Endothelial cell (in vitro differentiated cells): ENCODE measurements around the gene GNG4. TPM values are rescaled to one million over a fixed set of nuclear protein-coding genes. Genes with fewer than 3 reads are reported as not detected.

Source experiments
- DNase-seq: peaks from one replicate; pipeline ENCODE4 v3.0.0; 2021; ENCODE audit warnings: low spot score
- H3K27ac Mint-ChIP-seq: one replicate; pipeline ENCODE4 v1.8.0; 2021; ENCODE audit warnings: mixed read lengths, inconsistent platforms; ENCODE audit not compliant: unreplicated experiment
- H3K27me3 Mint-ChIP-seq: one replicate; pipeline ENCODE4 v1.8.0; 2021; ENCODE audit warnings: mild to moderate bottlenecking, moderate library complexity, mixed read lengths, inconsistent platforms; ENCODE audit not compliant: unreplicated experiment
- H3K36me3 Mint-ChIP-seq: one replicate; pipeline ENCODE4 v1.8.0; 2021; ENCODE audit warnings: mild to moderate bottlenecking, low read depth, mixed read lengths, inconsistent platforms; ENCODE audit not compliant: unreplicated experiment
- H3K4me1 Mint-ChIP-seq: one replicate; pipeline ENCODE4 v1.8.0; 2021; ENCODE audit warnings: mild to moderate bottlenecking, mixed read lengths, inconsistent platforms; ENCODE audit not compliant: unreplicated experiment
- H3K4me3 Mint-ChIP-seq: one replicate; pipeline ENCODE4 v1.8.0; 2021; ENCODE audit warnings: mild to moderate bottlenecking, mixed read lengths, inconsistent platforms; ENCODE audit not compliant: unreplicated experiment
- H3K9me3 Mint-ChIP-seq: one replicate; pipeline ENCODE4 v1.8.0; 2021; ENCODE audit warnings: mixed read lengths, inconsistent platforms; ENCODE audit not compliant: unreplicated experiment
- total RNA-seq: library from RNA; stranded (reverse); fragmentation: NEBNext Ultra II Directional; extraction: Animal tissue kit (Norgen Biotek cat#: 25700); gene quantifications from one replicate; pipeline ENCODE4 v1.2.1, GENCODE V29; 2021; ENCODE audit not compliant: unreplicated experiment
- TF ChIP-seq, protein P1 (sequence below): fragments of 200-600 bp; sonication (generic); IDR thresholded peaks from one replicate; pipeline ENCODE4 v1.5.0; 2021; ENCODE audit warnings: antibody characterized with exemption; ENCODE audit not compliant: unreplicated experiment

Gene GNG4
- total RNA-seq, 1 donor from 2014 or later, result 1.8 TPM

DNA sequence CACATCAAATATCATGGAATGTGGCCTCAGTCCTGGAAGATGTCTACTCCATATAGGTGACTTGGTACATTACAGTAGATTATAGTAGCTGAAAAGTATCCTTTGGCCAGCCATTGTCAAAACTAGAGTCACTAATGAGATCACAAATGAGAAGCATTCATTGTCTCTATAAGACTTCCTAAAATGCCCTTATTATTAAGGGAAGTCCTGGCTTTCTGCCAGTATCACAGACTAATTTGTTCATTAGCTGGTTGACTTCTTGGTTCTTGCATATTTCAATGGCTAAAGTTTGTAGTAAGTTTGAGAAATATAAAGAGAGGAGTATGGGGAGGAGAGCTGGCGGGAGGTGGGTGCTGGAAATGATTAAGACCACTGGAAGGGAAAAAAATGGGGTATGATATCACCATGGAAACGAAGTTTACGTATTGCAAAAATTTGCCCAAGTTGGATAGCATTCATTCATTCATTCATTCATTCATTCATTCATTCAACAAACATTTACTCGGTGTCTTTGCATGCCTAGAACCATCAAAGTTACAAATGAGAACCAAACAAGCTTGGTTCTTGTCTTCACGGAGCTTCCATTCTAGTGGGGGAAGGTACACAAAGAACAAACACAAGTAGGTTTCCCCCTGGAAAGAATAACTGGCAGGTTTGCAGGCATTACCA, 133.6 kb downstream of the GNG4 start:
- Mint-ChIP-seq H3K4me1 (no peaks in the 10 kb centered on the region), H3K27me3 (no peaks in the 10 kb centered on the region), H3K4me3 (no peak overlapping the region), H3K36me3 (no peaks in the 10 kb centered on the region), H3K27ac (no peak overlapping the region), H3K9me3 (no peaks in the 10 kb centered on the region)
- DNase-seq, result no peak
- TF ChIP-seq, protein P1, sequence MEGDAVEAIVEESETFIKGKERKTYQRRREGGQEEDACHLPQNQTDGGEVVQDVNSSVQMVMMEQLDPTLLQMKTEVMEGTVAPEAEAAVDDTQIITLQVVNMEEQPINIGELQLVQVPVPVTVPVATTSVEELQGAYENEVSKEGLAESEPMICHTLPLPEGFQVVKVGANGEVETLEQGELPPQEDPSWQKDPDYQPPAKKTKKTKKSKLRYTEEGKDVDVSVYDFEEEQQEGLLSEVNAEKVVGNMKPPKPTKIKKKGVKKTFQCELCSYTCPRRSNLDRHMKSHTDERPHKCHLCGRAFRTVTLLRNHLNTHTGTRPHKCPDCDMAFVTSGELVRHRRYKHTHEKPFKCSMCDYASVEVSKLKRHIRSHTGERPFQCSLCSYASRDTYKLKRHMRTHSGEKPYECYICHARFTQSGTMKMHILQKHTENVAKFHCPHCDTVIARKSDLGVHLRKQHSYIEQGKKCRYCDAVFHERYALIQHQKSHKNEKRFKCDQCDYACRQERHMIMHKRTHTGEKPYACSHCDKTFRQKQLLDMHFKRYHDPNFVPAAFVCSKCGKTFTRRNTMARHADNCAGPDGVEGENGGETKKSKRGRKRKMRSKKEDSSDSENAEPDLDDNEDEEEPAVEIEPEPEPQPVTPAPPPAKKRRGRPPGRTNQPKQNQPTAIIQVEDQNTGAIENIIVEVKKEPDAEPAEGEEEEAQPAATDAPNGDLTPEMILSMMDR, result no peak

DNA sequence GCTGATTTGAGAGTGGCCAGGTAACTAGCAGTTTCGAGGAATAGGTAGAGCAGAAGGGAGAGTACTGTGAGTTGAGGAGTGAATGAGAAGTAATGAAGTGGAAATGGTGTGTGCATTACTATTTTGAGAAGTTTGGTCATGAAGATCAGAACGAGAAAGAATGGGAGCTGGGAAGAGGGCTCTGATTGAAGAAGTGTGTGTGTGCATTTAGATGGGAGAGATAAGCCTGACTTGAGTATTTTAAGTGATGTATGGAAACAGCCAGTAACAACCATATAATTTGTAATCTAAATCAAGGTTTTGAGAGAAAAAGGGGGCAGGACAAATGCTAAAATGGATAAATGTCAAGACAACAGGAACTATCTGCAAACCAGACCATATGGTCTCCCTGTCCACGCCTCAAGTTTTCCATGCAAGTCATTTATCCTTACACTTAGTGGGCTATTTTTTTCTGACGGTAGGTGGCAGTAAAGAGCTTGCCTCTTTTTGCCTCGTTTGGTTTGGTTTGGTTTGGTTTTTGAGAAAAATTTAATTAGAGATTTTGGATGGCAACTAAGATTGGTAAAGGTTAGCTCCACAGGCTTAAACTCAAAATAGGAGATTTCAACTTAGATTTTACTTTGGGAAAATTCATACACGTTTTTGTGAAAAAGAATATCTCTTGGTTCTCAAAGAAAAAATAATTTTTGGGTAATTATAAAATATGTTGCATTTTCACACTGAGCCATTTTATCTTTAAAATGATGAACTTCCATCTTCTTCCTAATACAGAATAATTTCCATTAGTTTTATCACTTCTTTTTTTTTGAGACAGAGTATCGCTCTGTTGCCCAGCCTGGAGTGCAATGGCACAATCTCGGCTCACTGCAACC, 135.9 kb downstream of the GNG4 start:
- Mint-ChIP-seq H3K9me3 (no peaks in the 10 kb centered on the region), H3K27ac (no peak overlapping the region), H3K4me1 (no peaks in the 10 kb centered on the region), H3K36me3 (no peaks in the 10 kb centered on the region), H3K27me3 (no peaks in the 10 kb centered on the region), H3K4me3 (no peak overlapping the region)
- TF ChIP-seq, protein P1, result peak; percentile 95
- DNase-seq, result peak; percentile 67

DNA sequence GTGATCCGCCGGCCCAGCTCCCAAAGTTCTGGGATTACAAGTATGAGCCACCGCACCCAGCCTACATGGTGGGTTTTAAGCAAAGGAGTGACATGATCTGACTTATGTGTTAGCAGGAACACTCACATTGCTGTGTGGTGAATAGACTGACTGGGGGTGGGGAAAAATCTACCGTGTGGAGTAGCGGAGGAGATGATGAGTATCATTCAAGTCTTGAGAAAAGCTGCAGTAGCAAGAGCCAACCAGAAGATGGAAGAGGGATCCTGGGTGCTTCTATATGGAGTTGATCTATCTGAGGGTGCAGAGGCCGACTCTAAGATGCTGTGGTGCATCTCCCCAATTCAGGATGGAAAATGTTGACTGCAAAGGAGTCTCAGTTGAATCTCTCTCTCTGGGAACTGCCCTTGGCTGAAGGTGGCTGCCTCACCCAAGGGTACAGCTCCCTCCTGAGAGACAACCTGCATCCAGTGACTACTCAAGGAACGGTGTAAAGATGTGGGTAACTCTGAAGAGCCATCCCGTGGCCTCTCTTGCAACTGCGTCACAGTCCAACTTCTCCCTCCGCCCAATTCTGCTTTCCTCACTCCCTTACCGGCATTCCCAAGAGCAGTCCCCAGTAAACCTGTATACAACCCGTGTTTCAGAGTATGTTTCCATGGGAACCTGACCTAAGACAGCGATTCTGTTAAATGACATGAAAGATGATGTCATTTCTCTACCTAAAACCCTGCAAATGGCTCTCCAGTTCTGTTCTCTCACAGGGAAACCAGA, 137.9 kb downstream of the GNG4 start:
- no peak overlapping the region for H3K4me3 Mint-ChIP-seq
- H3K27me3 Mint-ChIP-seq, result no peaks in the 10 kb centered on the region
- no peaks in the 10 kb centered on the region for H3K36me3 Mint-ChIP-seq
- TF ChIP-seq, protein P1, result no peak
- DNase-seq, result no peak
- no peaks in the 10 kb centered on the region for H3K4me1 Mint-ChIP-seq
- no peak overlapping the region for H3K27ac Mint-ChIP-seq
- no peaks in the 10 kb centered on the region for H3K9me3 Mint-ChIP-seq

DNA sequence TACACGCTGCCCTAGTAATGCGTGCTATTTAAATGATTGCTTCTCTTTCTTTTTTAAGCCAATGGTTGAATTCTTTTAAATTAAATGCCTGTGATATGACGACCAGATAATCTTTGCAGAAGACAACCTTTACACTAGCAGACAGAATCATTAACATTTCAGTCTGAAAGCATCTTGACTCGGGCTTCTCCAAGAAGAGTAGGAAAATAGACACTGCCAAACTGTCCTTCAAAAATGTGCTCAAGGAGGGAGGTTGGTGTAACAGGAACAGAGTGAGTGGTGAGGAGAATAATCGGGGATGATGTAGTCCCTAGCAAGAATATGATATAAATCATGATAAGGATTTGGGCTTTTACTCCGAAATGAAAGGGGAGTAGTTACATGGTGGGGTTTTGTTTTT, 138.8 kb downstream of the GNG4 start:
- Mint-ChIP-seq H3K4me1 (no peaks in the 10 kb centered on the region), H3K27me3 (no peaks in the 10 kb centered on the region), H3K9me3 (no peaks in the 10 kb centered on the region), H3K27ac (no peak overlapping the region), H3K36me3 (no peaks in the 10 kb centered on the region), H3K4me3 (no peak overlapping the region)
- DNase-seq, result no peak
- TF ChIP-seq, protein P1, result no peak
